ENCODE measurements around the gene PLLP. TPM values are rescaled to one million over a fixed set of nuclear protein-coding genes. Genes with fewer than 3 reads are reported as not detected.

The PLLP gene
- total and polyA plus RNA-seq, 9 of the 15 experiments (the other 6 are each of a cell fraction or from before 2014, with no cell fraction given), result 0.09 to 0.96 (median 0.27) TPM

DNA sequence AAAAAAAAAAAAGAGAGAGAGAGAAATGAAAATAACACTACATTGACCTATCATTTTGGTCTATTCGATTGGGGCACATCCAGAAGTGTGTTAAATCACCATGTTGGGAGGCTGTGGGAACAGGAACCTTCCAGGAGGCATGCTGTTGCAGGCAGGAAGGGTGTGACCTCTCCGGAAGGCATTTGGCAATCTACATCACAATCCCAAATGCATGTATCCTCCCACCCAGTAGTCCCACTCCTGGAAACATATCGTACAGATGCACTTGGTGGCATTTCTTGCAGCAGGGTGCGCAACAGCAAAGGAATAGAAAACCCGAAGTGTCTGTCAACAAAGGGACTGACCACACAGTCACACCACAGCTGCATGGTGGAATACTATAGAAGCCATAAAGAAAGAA lies 7.9 kb downstream of the PLLP start (continued):
- TF ChIP-seq, protein P1, sequence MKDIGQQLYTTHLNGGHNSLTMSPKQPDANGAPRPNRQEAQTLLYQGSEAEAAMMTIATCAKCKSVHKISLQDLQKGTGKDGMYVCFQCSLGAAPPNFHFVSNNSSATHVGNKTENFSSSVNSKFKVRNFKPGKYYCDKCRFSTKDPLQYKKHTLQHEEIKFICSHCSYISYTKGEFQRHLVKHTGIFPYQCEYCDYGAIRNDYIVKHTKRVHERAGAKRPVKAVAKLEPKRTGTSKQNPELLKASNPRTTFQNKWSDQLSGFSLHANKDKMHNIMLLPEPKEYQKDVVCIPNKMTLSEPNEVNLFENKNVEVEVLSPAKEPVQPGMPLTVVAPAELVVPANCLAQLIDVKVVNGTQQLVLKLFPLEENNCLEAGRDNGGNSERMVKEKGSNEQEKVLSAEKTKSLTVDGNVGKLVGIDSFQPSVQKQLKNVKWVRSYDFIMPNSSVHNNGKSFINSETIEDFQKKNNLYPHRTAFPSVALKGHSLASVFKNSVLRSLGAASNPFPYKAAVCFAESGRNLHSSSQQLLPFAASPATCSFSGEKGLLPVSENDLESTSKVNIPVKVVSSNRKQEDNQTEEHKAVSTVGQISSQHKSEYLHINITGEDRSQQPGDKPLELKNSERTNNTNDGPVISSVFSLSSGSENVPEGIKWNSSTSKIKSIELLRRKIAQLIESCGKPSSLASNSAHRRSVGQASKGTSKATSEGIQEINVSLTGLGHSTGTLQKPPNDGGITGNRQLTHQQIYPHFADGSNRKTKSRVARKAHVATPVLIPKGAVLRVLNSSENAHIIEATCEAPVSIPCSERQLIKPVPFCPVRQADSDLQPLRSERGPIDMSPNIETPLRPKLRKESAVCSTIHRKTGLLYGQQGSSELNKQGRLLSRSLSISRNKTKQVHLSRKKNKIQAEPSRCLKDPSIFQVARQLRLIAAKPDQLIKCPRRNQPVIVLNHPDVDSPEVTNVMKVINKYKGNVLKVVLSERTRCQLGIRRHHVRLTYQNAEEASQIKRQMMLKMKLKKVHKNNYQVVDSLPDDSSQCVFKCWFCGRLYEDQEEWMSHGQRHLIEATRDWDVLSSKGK (CRISPR knock-in tag; IDR thresholded peaks at IDR 0.05), result no peak
- TF ChIP-seq, protein P2, sequence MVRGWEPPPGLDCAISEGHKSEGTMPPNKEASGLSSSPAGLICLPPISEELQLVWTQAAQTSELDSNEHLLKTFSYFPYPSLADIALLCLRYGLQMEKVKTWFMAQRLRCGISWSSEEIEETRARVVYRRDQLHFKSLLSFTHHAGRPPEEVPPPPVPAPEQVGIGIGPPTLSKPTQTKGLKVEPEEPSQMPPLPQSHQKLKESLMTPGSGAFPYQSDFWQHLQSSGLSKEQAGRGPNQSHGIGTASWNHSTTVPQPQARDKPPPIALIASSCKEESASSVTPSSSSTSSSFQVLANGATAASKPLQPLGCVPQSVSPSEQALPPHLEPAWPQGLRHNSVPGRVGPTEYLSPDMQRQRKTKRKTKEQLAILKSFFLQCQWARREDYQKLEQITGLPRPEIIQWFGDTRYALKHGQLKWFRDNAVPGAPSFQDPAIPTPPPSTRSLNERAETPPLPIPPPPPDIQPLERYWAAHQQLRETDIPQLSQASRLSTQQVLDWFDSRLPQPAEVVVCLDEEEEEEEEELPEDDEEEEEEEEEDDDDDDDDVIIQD (CRISPR knock-in tag; IDR thresholded peaks at IDR 0.05), result no peak
- TF ChIP-seq ETV1 (tag; conservative IDR thresholded peaks at IDR 0.05; ENCODE audit: low read depth) (peak; percentile 44), TRIM28 (IDR thresholded peaks at IDR 0.05) (no peak), NRF1 (conservative IDR thresholded peaks at IDR 0.05 in 1 of 2, IDR thresholded peaks at IDR 0.05 in 1 of 2) (peak in 1 of 2 experiments; percentile 24; a peak in 3 of 4 replicates), GABPA (tag; conservative IDR thresholded peaks at IDR 0.05; ENCODE audit: low read depth) (0 out of 2 replicates have a peak, but pooled peaks have one; percentile 24)

All from K562 (cell line).